B cell (primary cell): ENCODE measurements around the gene ESPL1. TPM values are rescaled to one million over a fixed set of nuclear protein-coding genes. Genes with fewer than 3 reads are reported as not detected.

Source experiments
- ATAC-seq: fragments of 200-7000 bp; cut with Tn5 transposase; one replicate; pipeline ENCODE4 v1.10.0; 2021; ENCODE audit warnings: low read depth, mild to moderate bottlenecking, moderate number of reproducible peaks, moderate library complexity
- CTCF ChIA-PET: fragments of 350-600 bp; sonication (Branson Sonifier 250); formaldehyde crosslinking; loops from one replicate; lab custom pipeline; 2021; ENCODE audit warnings: antibody characterized with exemption, inconsistent platforms; lab: Charles Lee
- POLR2A ChIA-PET: fragments of 350-600 bp; sonication (Branson Sonifier 250); formaldehyde crosslinking; loops from one replicate; lab custom pipeline; 2021; ENCODE audit warnings: antibody characterized with exemption; lab: Charles Lee
- DNase-seq: peaks from one replicate; pipeline ENCODE4 v3.0.0; 2013
- H2AFZ ChIP-seq: 2 replicates; pipeline ENCODE4 v1.6.1; 2012; ENCODE audit warnings: mild to moderate bottlenecking, low read depth, low read length; ENCODE audit not compliant: insufficient read depth, poor library complexity, severe bottlenecking
- H3K27ac ChIP-seq, 2 donors: 1 replicate in 1 of 2; 2 replicates in 1 of 2; pipeline ENCODE4 v1.5.1; 2012 to 2013; ENCODE audit warnings: low read length in 2 of 2, mild to moderate bottlenecking in 2 of 2, moderate library complexity in 1 of 2
- H3K27me3 ChIP-seq, 4 experiments: fragments of 200-600 bp in 1 of 4; sonication (generic) in 1 of 4; replicated peaks in 1 of 4; 1 replicate in 2 of 4; 2 replicates in 2 of 4; pipeline versions ENCODE4 v1.6.1 to v1.7.0; 2013 to 2016; ENCODE audit warnings: low read length in 3 of 4, mild to moderate bottlenecking in 2 of 4, mixed read lengths in 1 of 4, moderate library complexity in 1 of 4; ENCODE audit not compliant: insufficient read depth in 4 of 4, control insufficient read depth in 3 of 4; ENCODE audit errors: control extremely low read depth in 1 of 4
- H3K36me3 ChIP-seq, 2 experiments: replicated peaks in 1 of 2; 1 replicate in 1 of 2; 2 replicates in 1 of 2; pipeline versions ENCODE4 v1.6.1 to v1.7.1; 2013; ENCODE audit warnings: low read length in 1 of 2; ENCODE audit not compliant: insufficient read depth in 2 of 2, control insufficient read depth in 1 of 2; ENCODE audit errors: control extremely low read depth in 1 of 2, extremely low read depth in 1 of 2
- H3K4me1 ChIP-seq, 2 donors: fragments of 200-600 bp in 1 of 2; sonication (generic) in 1 of 2; 1 replicate in 1 of 2; 2 replicates in 1 of 2; pipeline versions ENCODE4 v1.5.1 to v1.6.1; 2013 to 2017; ENCODE audit warnings: low read length in 2 of 2; ENCODE audit not compliant: control insufficient read depth in 2 of 2, insufficient read depth in 2 of 2
- H3K4me2 ChIP-seq: replicated peaks from 2 replicates; pipeline ENCODE3; 2012; ENCODE audit warnings: mild to moderate bottlenecking, low read depth, low read length; ENCODE audit not compliant: poor library complexity, severe bottlenecking
- H3K4me3 ChIP-seq, 5 experiments: fragments of 200-600 bp in 1 of 5; sonication (generic) in 1 of 5; 1 replicate in 3 of 5; 2 replicates in 2 of 5; pipeline versions ENCODE4 v1.5.1 to v1.7.0; 2011 to 2016; ENCODE audit warnings: low read length in 4 of 5, mild to moderate bottlenecking in 4 of 5, low read depth in 2 of 5, control low read depth in 1 of 5, moderate library complexity in 1 of 5; ENCODE audit not compliant: insufficient read depth in 1 of 5; ENCODE audit errors: control extremely low read depth in 1 of 5, extremely low read depth in 1 of 5
- H3K79me2 ChIP-seq: fragments of 200-600 bp; sonication (generic); one replicate; pipeline ENCODE4 v1.6.0; 2016; ENCODE audit warnings: low read length; ENCODE audit not compliant: control insufficient read depth, insufficient read depth
- H3K9ac ChIP-seq: fragments of 200-600 bp; sonication (generic); 2 replicates; pipeline ENCODE4 v1.6.1; 2017; ENCODE audit warnings: mild to moderate bottlenecking, low read length, moderate library complexity
- H3K9me3 ChIP-seq, 3 donors: one replicate each; pipeline versions ENCODE4 v1.6.1 to v1.7.1; 2013; ENCODE audit warnings: low read length in 2 of 3; ENCODE audit not compliant: control insufficient read depth in 2 of 3, insufficient read depth in 1 of 3; ENCODE audit errors: control extremely low read depth in 1 of 3
- H4K20me1 ChIP-seq: 2 replicates; pipeline ENCODE4 v1.6.0; 2012; ENCODE audit warnings: mild to moderate bottlenecking, low read length; ENCODE audit not compliant: insufficient read depth, control insufficient read depth, poor library complexity, severe bottlenecking
- H3K27ac Mint-ChIP-seq: one replicate; pipeline ENCODE4 v1.8.0; 2021; ENCODE audit warnings: mixed read lengths
- H3K27me3 Mint-ChIP-seq: one replicate; pipeline ENCODE4 v1.8.0; 2021; ENCODE audit warnings: mixed read lengths
- H3K4me1 Mint-ChIP-seq: one replicate; pipeline ENCODE4 v1.8.0; 2021; ENCODE audit warnings: mixed read lengths
- H3K4me3 Mint-ChIP-seq: one replicate; pipeline ENCODE4 v1.8.0; 2021; ENCODE audit warnings: mixed read lengths
- H3K9me3 Mint-ChIP-seq: one replicate; pipeline ENCODE4 v1.8.0; 2022; ENCODE audit warnings: mixed read lengths; ENCODE audit not compliant: insufficient read depth
- CTCF ChIP-seq: fragments of 200-600 bp; IDR thresholded peaks from one replicate; pipeline ENCODE4 v1.8.0; 2022; ENCODE audit warnings: antibody characterized with exemption, mild to moderate bottlenecking
- EZH2 ChIP-seq: IDR thresholded peaks from 2 replicates; pipeline ENCODE4 v1.6.1; 2012; ENCODE audit warnings: borderline replicate concordance, low read depth, mild to moderate bottlenecking, moderate library complexity, low read length; ENCODE audit not compliant: insufficient read depth, poor library complexity, severe bottlenecking
- WGBS: methylation state at CpG from one replicate; pipeline ENCODE4 v1.1.5; 2013; ENCODE audit warnings: missing lambda C conversion rate; ENCODE audit not compliant: insufficient coverage; 5-methylcytosine and 5-hydroxymethylcytosine counted together
- intact Hi-C: fragments of 100-400 bp; cut with micrococcal nuclease; formaldehyde crosslinking; loops from one replicate; pipeline ENCODE4 v1.10.0; 2022
- polyA plus RNA-seq: library from polyadenylated mRNA; depleted of rRNA; stranded (reverse); fragments of >200 nt; gene quantifications from 2 replicates; pipeline ENCODE4 v1.2.3, GENCODE V29; 2012
- total RNA-seq, 2 donors: library from RNA; stranded (reverse); fragments of 120-200 nt in 1 of 2; gene quantifications; 1 replicate in 1 of 2; 2 replicates in 1 of 2; pipeline versions ENCODE4 v1.2.3 to v1.2.4, GENCODE V29; 2013 to 2022

Gene ESPL1
- total and polyA plus RNA-seq, 2 donors (not counting 1 experiment from before 2014, with no cell fraction given): 0.88 to 2.4 TPM

GRCh38 chr12:53219292-53219955, 48.7 kb upstream of the ESPL1 start:
- 7% methylated on average over 26 of the region's 27 CpGs for WGBS
- peak overlapping the region; percentile 97 for H2AFZ ChIP-seq
- intact Hi-C loops: no loop called here
- ChIA-PET CTCF (interaction anchor here (0.9 to 17.1 kb wide), 16 partner anchors 8 to 121 kb away, joined by 3 to 721 read pairs (median 6); partner anchors contain the start of genes AAAS, CSAD, ESPL1 and ITGB7), POLR2A (interaction anchor here (0.6 to 3.4 kb wide), 20 partner anchors 10 to 1064 kb away, joined by 3 to 29 read pairs (median 4); partner anchors contain the start of genes AAAS, CSAD, ESPL1 and PFDN5)
- no peaks in the 10 kb centered on the region for H3K9me3 Mint-ChIP-seq
- no peaks in the 10 kb centered on the region for H3K9me3 ChIP-seq
- peak overlapping the region; percentile 47 to 100 (median 84) for H3K4me3 ChIP-seq
- TF ChIP-seq CTCF (no peak), EZH2 (no peak)
- H3K79me2 ChIP-seq: no peaks in the 10 kb centered on the region
- ATAC-seq (no peak), DNase-seq (peak; percentile 41)
- H3K36me3 ChIP-seq: no peaks in the 10 kb centered on the region
- no peaks in the 10 kb centered on the region for H3K27me3 ChIP-seq
- no peaks in the 10 kb centered on the region for H3K27me3 Mint-ChIP-seq
- H3K4me3 Mint-ChIP-seq: peak overlapping the region; percentile 97
- H3K9ac ChIP-seq: peak overlapping the region; percentile 95
- peaks cover 39 to 56% of the 10 kb centered on the region in 2 donors for H3K4me1 ChIP-seq
- no peaks in the 10 kb centered on the region for H4K20me1 ChIP-seq
- H3K4me2 ChIP-seq: peak overlapping the region; percentile 98
- peak overlapping the region; percentile 92 for H3K27ac Mint-ChIP-seq
- peaks cover 61% of the 10 kb centered on the region for H3K4me1 Mint-ChIP-seq
- peak overlapping the region; percentile 11 to 58 for H3K27ac ChIP-seq
